ENCODE data around the gene SMCR8.

The SMCR8 gene

DNA sequence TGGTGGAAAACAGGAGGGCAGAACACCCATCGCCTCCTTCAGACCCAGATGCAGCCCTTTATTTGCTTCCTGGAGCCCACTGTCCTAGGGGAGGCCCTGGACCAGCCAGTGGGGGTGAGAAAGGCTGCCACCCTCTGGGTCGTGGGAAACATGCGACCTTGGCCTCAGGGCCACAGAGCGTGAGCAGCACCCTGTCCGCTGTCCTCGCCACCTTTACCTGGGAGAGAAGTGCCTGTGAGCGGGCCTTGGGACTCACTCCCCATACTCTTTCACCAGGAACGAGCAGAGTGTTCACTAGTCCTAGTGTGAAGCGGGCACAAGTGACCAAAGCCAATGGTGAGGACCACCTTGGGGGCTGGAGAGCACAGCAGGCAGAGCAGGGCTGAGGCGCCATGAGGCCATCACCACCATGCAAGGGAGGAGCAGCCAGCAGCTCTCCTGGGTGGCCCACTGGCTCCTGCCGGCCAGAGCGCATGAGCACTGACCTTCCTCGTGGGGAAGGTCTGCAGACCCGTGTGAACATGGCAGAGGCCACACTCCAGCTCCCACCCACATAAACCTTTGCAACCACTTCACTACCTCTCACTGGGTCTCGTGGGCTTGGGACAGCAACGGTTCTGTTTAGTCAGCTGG is 8.5 kb downstream of the SMCR8 start:
- Histone ChIP-seq H3K4me3 (replicated peaks; ENCODE audit: insufficient read depth, low read length) (no peak overlapping the region), H3K27me3 (ENCODE audit: insufficient read depth, poor library complexity, severe bottlenecking) (no peaks in the 10 kb centered on the region), H3K27ac (replicated peaks) (no peak overlapping the region)
- no peak for DNase-seq (ENCODE audit: low read depth in 1 of 2, low spot score in 1 of 2)
- TF ChIP-seq POLR2AphosphoS5 (IDR thresholded peaks at IDR 0.05; ENCODE audit: low read depth) (no peak), CTCF (IDR thresholded peaks at IDR 0.05; ENCODE audit: insufficient read depth, low read length) (no peak), GABPA (IDR thresholded peaks at IDR 0.05; ENCODE audit: low read depth) (no peak), SPI1 (IDR thresholded peaks at IDR 0.05; ENCODE audit: borderline replicate concordance, low read depth) (no peak)
- TF ChIP-seq, protein P1, sequence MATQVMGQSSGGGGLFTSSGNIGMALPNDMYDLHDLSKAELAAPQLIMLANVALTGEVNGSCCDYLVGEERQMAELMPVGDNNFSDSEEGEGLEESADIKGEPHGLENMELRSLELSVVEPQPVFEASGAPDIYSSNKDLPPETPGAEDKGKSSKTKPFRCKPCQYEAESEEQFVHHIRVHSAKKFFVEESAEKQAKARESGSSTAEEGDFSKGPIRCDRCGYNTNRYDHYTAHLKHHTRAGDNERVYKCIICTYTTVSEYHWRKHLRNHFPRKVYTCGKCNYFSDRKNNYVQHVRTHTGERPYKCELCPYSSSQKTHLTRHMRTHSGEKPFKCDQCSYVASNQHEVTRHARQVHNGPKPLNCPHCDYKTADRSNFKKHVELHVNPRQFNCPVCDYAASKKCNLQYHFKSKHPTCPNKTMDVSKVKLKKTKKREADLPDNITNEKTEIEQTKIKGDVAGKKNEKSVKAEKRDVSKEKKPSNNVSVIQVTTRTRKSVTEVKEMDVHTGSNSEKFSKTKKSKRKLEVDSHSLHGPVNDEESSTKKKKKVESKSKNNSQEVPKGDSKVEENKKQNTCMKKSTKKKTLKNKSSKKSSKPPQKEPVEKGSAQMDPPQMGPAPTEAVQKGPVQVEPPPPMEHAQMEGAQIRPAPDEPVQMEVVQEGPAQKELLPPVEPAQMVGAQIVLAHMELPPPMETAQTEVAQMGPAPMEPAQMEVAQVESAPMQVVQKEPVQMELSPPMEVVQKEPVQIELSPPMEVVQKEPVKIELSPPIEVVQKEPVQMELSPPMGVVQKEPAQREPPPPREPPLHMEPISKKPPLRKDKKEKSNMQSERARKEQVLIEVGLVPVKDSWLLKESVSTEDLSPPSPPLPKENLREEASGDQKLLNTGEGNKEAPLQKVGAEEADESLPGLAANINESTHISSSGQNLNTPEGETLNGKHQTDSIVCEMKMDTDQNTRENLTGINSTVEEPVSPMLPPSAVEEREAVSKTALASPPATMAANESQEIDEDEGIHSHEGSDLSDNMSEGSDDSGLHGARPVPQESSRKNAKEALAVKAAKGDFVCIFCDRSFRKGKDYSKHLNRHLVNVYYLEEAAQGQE (IDR thresholded peaks at IDR 0.05; ENCODE audit: insufficient replicate concordance, low read depth): no peak

DNA sequence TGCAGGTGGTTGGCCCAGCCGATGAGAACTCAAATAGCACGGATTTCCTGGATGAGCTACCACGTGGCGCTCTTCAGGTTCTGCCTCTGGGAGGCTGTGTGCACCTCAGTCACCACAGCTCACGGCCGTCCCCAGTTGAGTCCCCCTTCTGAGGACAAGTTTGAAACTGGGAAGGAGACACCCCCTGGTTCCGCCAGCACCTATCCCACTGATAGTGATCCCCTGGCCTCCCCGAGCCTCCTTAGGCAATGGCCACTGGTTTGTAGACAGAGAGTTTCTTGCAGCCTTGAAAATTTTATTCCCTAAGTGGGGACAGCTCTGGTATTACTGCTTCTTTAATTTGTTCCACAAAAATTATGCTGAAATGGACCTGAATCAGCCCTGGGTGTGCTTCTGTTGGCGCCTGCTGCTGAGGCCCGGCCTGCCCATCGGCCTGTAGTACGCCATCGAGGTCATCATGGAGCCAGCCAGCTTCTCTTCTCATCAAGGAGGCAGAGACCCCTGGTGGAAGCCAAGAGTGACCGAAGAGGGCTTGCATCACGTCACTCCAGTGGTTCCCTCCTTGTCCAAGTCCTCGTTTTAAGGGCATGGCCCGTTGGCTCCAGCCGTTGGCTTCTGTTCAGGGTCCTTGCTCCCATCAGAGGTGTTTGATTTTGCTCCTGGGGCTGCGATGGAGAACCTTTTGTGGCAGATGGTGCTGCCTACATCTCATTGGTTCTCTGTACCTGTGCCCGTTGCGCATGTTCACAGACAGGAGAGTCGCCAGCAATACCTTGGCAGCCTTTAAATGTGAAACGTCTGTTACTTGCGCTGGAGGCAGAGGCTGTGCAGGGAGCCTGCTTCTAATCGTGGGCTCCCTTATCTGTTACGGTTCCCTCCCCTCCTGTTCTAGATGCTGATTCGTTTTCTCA is 9.3 kb downstream of the SMCR8 start:
- TF ChIP-seq, protein P1 (IDR thresholded peaks at IDR 0.05; ENCODE audit: insufficient replicate concordance, low read depth): no peak
- TF ChIP-seq GABPA (IDR thresholded peaks at IDR 0.05; ENCODE audit: low read depth): no peak
- no peak for TF ChIP-seq CTCF (IDR thresholded peaks at IDR 0.05; ENCODE audit: insufficient read depth, low read length)
- TF ChIP-seq POLR2AphosphoS5 (IDR thresholded peaks at IDR 0.05; ENCODE audit: low read depth): no peak
- no peak for TF ChIP-seq SPI1 (IDR thresholded peaks at IDR 0.05; ENCODE audit: borderline replicate concordance, low read depth)
- no peaks in the 10 kb centered on the region for H3K27me3 ChIP-seq (ENCODE audit: insufficient read depth, poor library complexity, severe bottlenecking)
- H3K4me3 ChIP-seq (replicated peaks; ENCODE audit: insufficient read depth, low read length): no peak overlapping the region
- DNase-seq (ENCODE audit: low read depth in 1 of 2, low spot score in 1 of 2): no peak
- no peak overlapping the region for H3K27ac ChIP-seq (replicated peaks)

DNA sequence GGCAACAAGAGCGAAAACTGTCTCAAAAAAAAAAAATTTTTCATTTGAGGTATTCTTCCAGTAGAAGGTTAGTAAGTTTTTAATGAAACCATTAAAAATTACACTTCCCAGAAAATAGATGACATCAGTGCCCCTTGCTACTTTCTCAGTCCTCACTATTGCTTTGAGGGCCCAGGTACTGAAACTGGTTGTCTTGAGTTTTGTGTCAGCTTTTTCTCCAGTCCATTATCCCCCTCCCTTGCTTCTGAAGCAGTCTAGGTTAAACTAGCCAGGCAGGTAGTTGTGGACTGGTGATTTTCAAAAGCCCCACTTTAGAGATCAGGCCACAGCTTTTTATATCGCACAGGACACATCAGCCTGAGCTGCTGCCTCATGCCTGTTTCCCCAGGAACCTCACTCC is 10.9 kb downstream of the SMCR8 start:
- Histone ChIP-seq H3K27me3 (ENCODE audit: insufficient read depth, poor library complexity, severe bottlenecking) (no peaks in the 10 kb centered on the region), H3K27ac (replicated peaks) (no peak overlapping the region), H3K4me3 (replicated peaks; ENCODE audit: insufficient read depth, low read length) (no peak overlapping the region)
- no peak for DNase-seq (ENCODE audit: low read depth in 1 of 2, low spot score in 1 of 2)
- TF ChIP-seq CTCF (IDR thresholded peaks at IDR 0.05; ENCODE audit: insufficient read depth, low read length) (no peak), POLR2AphosphoS5 (IDR thresholded peaks at IDR 0.05; ENCODE audit: low read depth) (no peak), SPI1 (IDR thresholded peaks at IDR 0.05; ENCODE audit: borderline replicate concordance, low read depth) (no peak), GABPA (IDR thresholded peaks at IDR 0.05; ENCODE audit: low read depth) (no peak)
- TF ChIP-seq, protein P1 (IDR thresholded peaks at IDR 0.05; ENCODE audit: insufficient replicate concordance, low read depth): no peak

Measured in HL-60 (cell line).